MM.1S (cell line): ENCODE data around the gene TNFRSF9.

Source experiments
- DNase-seq: peaks from one replicate; pipeline ENCODE4 v3.0.0-alpha.2; 2015
- H2AFZ ChIP-seq: fragments of 300-600 bp; sonication (generic); 2 replicates; pipeline ENCODE4 v1.6.0; 2016; ENCODE audit warnings: antibody characterized with exemption, low read length
- H3F3A ChIP-seq: fragments of 300-600 bp; sonication (generic); 2 replicates; pipeline ENCODE4 v1.6.1; 2016; ENCODE audit warnings: mild to moderate bottlenecking, antibody characterized with exemption, low read length, moderate library complexity, mixed read lengths; ENCODE audit not compliant: insufficient read depth
- H3K27ac ChIP-seq: fragments of 300-600 bp; sonication (generic); 2 replicates; pipeline ENCODE4 v1.5.1; 2016; ENCODE audit warnings: mild to moderate bottlenecking, low read length
- H3K27me3 ChIP-seq: fragments of 300-600 bp; sonication (generic); replicated peaks from 2 replicates; pipeline ENCODE4 v1.6.0; 2016; ENCODE audit warnings: low read length; ENCODE audit not compliant: insufficient read depth
- H3K36me3 ChIP-seq: fragments of 300-600 bp; sonication (generic); replicated peaks from 2 replicates; pipeline ENCODE4 v1.6.1; 2016; ENCODE audit warnings: mild to moderate bottlenecking, low read length, mixed read lengths; ENCODE audit not compliant: insufficient read depth
- H3K4me1 ChIP-seq: fragments of 300-600 bp; sonication (generic); 2 replicates; pipeline ENCODE4 v1.6.1; 2016; ENCODE audit warnings: low read length, mixed read lengths
- H3K4me2 ChIP-seq: fragments of 300-600 bp; sonication (generic); 2 replicates; pipeline ENCODE4 v1.6.0; 2016; ENCODE audit warnings: low read depth, low read length
- H3K4me3 ChIP-seq: fragments of 300-600 bp; sonication (generic); 2 replicates; pipeline ENCODE4 v1.5.1; 2016; ENCODE audit warnings: low read length, mixed read lengths
- H3K79me2 ChIP-seq: fragments of 300-600 bp; sonication (generic); 2 replicates; pipeline ENCODE4 v1.6.1; 2016; ENCODE audit warnings: mixed run types, low read length, mixed read lengths
- H3K9ac ChIP-seq: fragments of 300-600 bp; sonication (generic); 2 replicates; pipeline ENCODE4 v1.6.1; 2016; ENCODE audit warnings: low read length, mixed read lengths
- H3K9me2 ChIP-seq: fragments of 300-600 bp; sonication (generic); replicated peaks from 2 replicates; pipeline ENCODE4 v1.6.1; 2016; ENCODE audit warnings: mild to moderate bottlenecking, low read length, mixed read lengths; ENCODE audit not compliant: insufficient read depth
- H3K9me3 ChIP-seq: fragments of 300-600 bp; sonication (generic); replicated peaks from 2 replicates; pipeline ENCODE4 v1.6.1; 2016; ENCODE audit warnings: mild to moderate bottlenecking, low read length, mixed read lengths; ENCODE audit not compliant: insufficient read depth
- H4K20me1 ChIP-seq: fragments of 300-600 bp; sonication (generic); 2 replicates; pipeline ENCODE4 v1.6.1; 2016; ENCODE audit warnings: mild to moderate bottlenecking, low read length, moderate library complexity, mixed read lengths; ENCODE audit not compliant: insufficient read depth
- CTCF ChIP-seq: fragments of 300-600 bp; sonication (generic); IDR thresholded peaks from 2 replicates; pipeline ENCODE4 v1.5.1; 2016; ENCODE audit warnings: antibody characterized with exemption, low read length, mixed read lengths
- EZH2 ChIP-seq: fragments of 300-600 bp; sonication (generic); optimal IDR thresholded peaks from 2 replicates; pipeline ENCODE3; 2017; ENCODE audit warnings: low read depth, mild to moderate bottlenecking, antibody characterized with exemption, low read length, mixed read lengths
- EZH2phosphoT487 ChIP-seq: fragments of 300-600 bp; sonication (generic); IDR thresholded peaks from 2 replicates; pipeline ENCODE4 v1.6.1; 2018; ENCODE audit warnings: antibody characterized with exemption, low read length

The TNFRSF9 gene

GRCh38 chr1:7878027-7878426 is 62.6 kb downstream of the TNFRSF9 start:
- DNase-seq: no peak
- Histone ChIP-seq H3K4me2 (no peak overlapping the region), H3K4me1 (no peaks in the 10 kb centered on the region), H3F3A (no peaks in the 10 kb centered on the region), H3K27ac (no peak overlapping the region), H3K9me3 (no peaks in the 10 kb centered on the region), H3K79me2 (no peaks in the 10 kb centered on the region), H3K27me3 (peaks cover 54% of the 10 kb centered on the region), H3K9me2 (no peaks in the 10 kb centered on the region), H2AFZ (no peak overlapping the region), H4K20me1 (no peaks in the 10 kb centered on the region), H3K4me3 (no peak overlapping the region), H3K36me3 (no peaks in the 10 kb centered on the region), H3K9ac (no peak overlapping the region)
- no peak for TF ChIP-seq EZH2
- no peak for TF ChIP-seq EZH2phosphoT487
- no peak for TF ChIP-seq CTCF

GRCh38 chr1:7873801-7874795 is 66.5 kb downstream of the TNFRSF9 start:
- no peaks in the 10 kb centered on the region for H3K36me3 ChIP-seq
- TF ChIP-seq CTCF: no peak
- no peak for TF ChIP-seq EZH2
- no peak for TF ChIP-seq EZH2phosphoT487
- no peak for DNase-seq
- H3F3A ChIP-seq: no peaks in the 10 kb centered on the region
- H3K9me2 ChIP-seq: no peaks in the 10 kb centered on the region
- no peaks in the 10 kb centered on the region for H3K9me3 ChIP-seq
- peaks cover 57% of the 10 kb centered on the region for H3K27me3 ChIP-seq
- H3K9ac ChIP-seq: no peak overlapping the region
- no peak overlapping the region for H3K4me2 ChIP-seq
- no peaks in the 10 kb centered on the region for H4K20me1 ChIP-seq
- H3K4me3 ChIP-seq: no peak overlapping the region
- H2AFZ ChIP-seq: no peak overlapping the region
- no peak overlapping the region for H3K27ac ChIP-seq
- no peaks in the 10 kb centered on the region for H3K4me1 ChIP-seq
- H3K79me2 ChIP-seq: no peaks in the 10 kb centered on the region

GRCh38 chr1:7871136-7871535 is 69.5 kb downstream of the TNFRSF9 start:
- H3K36me3 ChIP-seq: no peaks in the 10 kb centered on the region
- no peak overlapping the region for H3K4me2 ChIP-seq
- no peak overlapping the region for H2AFZ ChIP-seq
- TF ChIP-seq CTCF (no peak), EZH2 (no peak), EZH2phosphoT487 (no peak)
- H3K4me1 ChIP-seq: no peaks in the 10 kb centered on the region
- peaks cover 69% of the 10 kb centered on the region for H3K27me3 ChIP-seq
- no peaks in the 10 kb centered on the region for H3K9me3 ChIP-seq
- no peak overlapping the region for H3K9ac ChIP-seq
- H3F3A ChIP-seq: no peaks in the 10 kb centered on the region
- no peaks in the 10 kb centered on the region for H3K9me2 ChIP-seq
- no peaks in the 10 kb centered on the region for H3K79me2 ChIP-seq
- H4K20me1 ChIP-seq: no peaks in the 10 kb centered on the region
- no peak overlapping the region for H3K4me3 ChIP-seq
- H3K27ac ChIP-seq: no peak overlapping the region
- DNase-seq: no peak
